GM12801 (cell line): ENCODE data around the gene HIPK1.

Experiments
- CTCF ChIP-seq: IDR thresholded peaks from one replicate; pipeline ENCODE4 v1.5.1; 2011; ENCODE audit warnings: control low read depth; ENCODE audit not compliant: insufficient read length; ENCODE audit errors: extremely low read depth

Gene HIPK1

GRCh38 chr1:113980110-113980509 is 51.0 kb downstream of the HIPK1 start:
- no peak for TF ChIP-seq CTCF

- no peak for TF ChIP-seq CTCF
These were observed 53.1 kb downstream of the HIPK1 start for GRCh38 chr1:113981962-113982931.

GRCh38 chr1:113982949-113983348 is 53.8 kb downstream of the HIPK1 start:
- no peak for TF ChIP-seq CTCF

DNA sequence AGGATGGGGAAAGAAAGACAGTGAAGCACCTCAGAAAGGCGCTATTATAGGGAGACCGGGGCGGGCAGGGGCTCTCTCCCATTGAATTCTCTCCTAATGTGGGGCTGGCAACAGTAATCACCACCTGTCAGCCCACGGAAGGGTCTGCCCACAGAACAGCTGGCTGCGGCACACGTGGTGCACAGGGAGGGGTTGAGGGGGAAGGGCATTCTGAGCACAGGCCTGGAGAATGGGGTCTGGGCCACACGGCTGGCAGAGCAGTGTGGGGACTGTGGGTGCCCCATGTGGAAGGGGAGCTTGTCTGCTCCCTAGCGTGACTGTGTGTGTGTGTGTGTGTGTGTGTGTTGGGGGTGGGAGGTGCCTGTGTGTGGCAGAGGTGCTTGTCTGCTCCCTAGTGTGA is 54.3 kb downstream of the HIPK1 start:
- no peak for TF ChIP-seq CTCF

DNA sequence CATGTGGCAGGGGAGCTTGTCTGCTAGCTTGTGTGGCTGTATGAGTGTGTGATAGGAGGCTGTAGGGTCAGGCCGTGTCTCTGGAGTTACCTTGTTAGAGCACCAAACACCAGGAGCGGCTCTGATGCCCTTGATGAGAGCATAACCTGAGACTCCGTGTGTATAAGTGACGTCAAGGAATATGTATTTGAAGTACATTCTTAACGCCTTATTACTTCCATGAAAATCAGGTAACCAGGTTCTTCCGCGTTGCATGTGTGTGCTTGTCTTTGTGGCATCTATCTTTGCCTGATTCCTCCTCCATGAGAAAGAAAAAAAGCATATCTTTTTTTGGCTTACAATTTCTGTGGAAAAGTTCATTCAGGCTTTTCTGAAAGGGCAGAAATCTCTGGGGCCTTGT is 54.7 kb downstream of the HIPK1 start:
- TF ChIP-seq CTCF, result no peak

DNA sequence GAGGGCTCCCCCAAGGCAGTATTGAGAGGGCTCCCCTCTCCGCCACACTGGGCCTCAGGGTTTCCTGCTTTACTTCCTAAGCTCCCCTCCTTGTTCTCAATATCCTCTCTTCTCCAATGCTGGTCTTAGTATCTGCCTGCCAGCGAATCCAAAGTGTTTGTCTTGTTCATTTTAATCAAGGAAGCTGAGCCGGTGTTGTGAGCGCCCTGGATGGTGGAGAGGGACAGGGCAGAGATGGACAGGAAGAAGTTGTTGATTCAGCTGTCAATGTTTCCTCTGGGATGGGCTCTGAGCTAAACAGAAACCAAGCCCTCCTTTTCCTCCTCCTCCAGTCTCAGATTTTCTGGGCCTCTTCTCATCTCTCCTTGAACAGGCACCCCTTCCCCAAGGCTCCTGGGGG is 55.6 kb downstream of the HIPK1 start:
- no peak for TF ChIP-seq CTCF

GRCh38 chr1:113986802-113987201 is 57.7 kb downstream of the HIPK1 start:
- TF ChIP-seq CTCF, result no peak
